Panc1 (cell line): Measurements from ENCODE around the gene CABP4. TPM values are rescaled to one million over a fixed set of nuclear protein-coding genes. Genes with fewer than 3 reads are reported as not detected.

Experiments used
- ATAC-seq: fragments of 200-7000 bp; cut with Tn5 transposase; 2 replicates; pipeline ENCODE4 v1.9.1; 2020; ENCODE audit warnings: mild to moderate bottlenecking, moderate library complexity
- BruUV-seq: library from RNA; stranded (reverse); fragments of 400-500 nt; replicated peaks from 2 replicates; lab custom pipeline; 2021; lab: Mats Ljungman, UMichigan
- CTCF ChIA-PET: fragments of 300-600 bp; sonication (Branson Sonifier 250); formaldehyde crosslinking; loops from one replicate; lab custom pipeline; 2022; ENCODE audit warnings: antibody characterized with exemption; lab: Charles Lee
- POLR2A ChIA-PET: fragments of 300-600 bp; sonication (Branson Sonifier 250); formaldehyde crosslinking; loops from one replicate; lab custom pipeline; 2022; ENCODE audit warnings: antibody characterized with exemption; lab: Charles Lee
- DNase-seq: peaks from one replicate; pipeline ENCODE4 v3.0.0-alpha.2; 2010; ENCODE audit warnings: low read depth, low spot score
- H3K27ac ChIP-seq: 2 replicates; pipeline ENCODE4 v1.5.1; 2011; ENCODE audit warnings: mild to moderate bottlenecking, low read length, inconsistent platforms
- H3K27me3 ChIP-seq: fragments of 200-500 bp; sonication (Bioruptor generic); 2 replicates; pipeline ENCODE4 v1.6.0; 2014; ENCODE audit warnings: low read length, inconsistent platforms; ENCODE audit not compliant: control insufficient read depth, insufficient read depth
- H3K36me3 ChIP-seq: fragments of 200-500 bp; sonication (Bioruptor generic); 2 replicates; pipeline ENCODE4 v1.5.1; 2014; ENCODE audit warnings: inconsistent platforms, mild to moderate bottlenecking, low read length, moderate library complexity; ENCODE audit not compliant: control insufficient read depth, insufficient read depth
- H3K4me1 ChIP-seq: 2 replicates; pipeline ENCODE4 v1.5.1; 2011; ENCODE audit warnings: inconsistent platforms, mild to moderate bottlenecking, low read length, moderate library complexity; ENCODE audit not compliant: control insufficient read depth, insufficient read depth
- H3K4me3 ChIP-seq, 2 experiments: 2 replicates each; pipeline ENCODE4 v1.5.1; 2011 to 2012; ENCODE audit warnings: low read depth in 2 of 2, low read length in 2 of 2, mild to moderate bottlenecking in 2 of 2, inconsistent platforms in 1 of 2, moderate library complexity in 1 of 2
- H3K9me3 ChIP-seq: fragments of 200-500 bp; sonication (Bioruptor generic); 2 replicates; pipeline ENCODE4 v1.5.1; 2014; ENCODE audit warnings: low read depth, mild to moderate bottlenecking, inconsistent platforms, low read length, moderate library complexity; ENCODE audit not compliant: control insufficient read depth, insufficient read depth
- POLR2AphosphoS5 ChIP-seq: IDR thresholded peaks from 2 replicates; pipeline ENCODE4 v1.6.1; 2012; ENCODE audit warnings: mild to moderate bottlenecking, low read depth, low read length, moderate library complexity
- SIN3A ChIP-seq: IDR thresholded peaks from 2 replicates; pipeline ENCODE4 v1.6.1; 2012; ENCODE audit warnings: low read depth, mild to moderate bottlenecking, low read length, moderate library complexity, borderline replicate concordance; ENCODE audit not compliant: insufficient read depth
- TCF7L2 ChIP-seq: IDR thresholded peaks from 2 replicates; pipeline ENCODE4 v1.6.1; 2011; ENCODE audit warnings: mild to moderate bottlenecking, low read depth, low read length, inconsistent platforms
- in situ Hi-C: cut with HindIII; loops from 2 replicates; pipeline ENCODE4 v1.10.0; 2016; ENCODE audit warnings: low sequenced_read_pairs, low pct_unique_long_range_greater_than_20kb
- intact Hi-C: fragments of 100-400 bp; cut with micrococcal nuclease; formaldehyde crosslinking; loops from one replicate; pipeline ENCODE4 v1.10.0; 2022; ENCODE audit not compliant: unreplicated experiment
- total RNA-seq: library from RNA; stranded (reverse); gene quantifications from one replicate; pipeline ENCODE4 v1.2.1, GENCODE V29; 2021; ENCODE audit not compliant: unreplicated experiment
- TF ChIP-seq, protein P1 (sequence below): fragments of 450-650 bp; IDR thresholded peaks from 2 replicates; pipeline ENCODE4 v1.5.1; 2017; ENCODE audit warnings: mild to moderate bottlenecking
- TF ChIP-seq, protein P2 (sequence below), 2 experiments: IDR thresholded peaks; 2 replicates each; pipeline ENCODE4 v1.6.1; 2011 to 2012; ENCODE audit warnings: low read depth in 2 of 2, control low read depth in 1 of 2, low read length in 1 of 2, mild to moderate bottlenecking in 1 of 2, moderate library complexity in 1 of 2; ENCODE audit not compliant: insufficient read depth in 1 of 2

CABP4 gene
- total RNA-seq, 1 experiment from 2014 or later: not detected

DNA sequence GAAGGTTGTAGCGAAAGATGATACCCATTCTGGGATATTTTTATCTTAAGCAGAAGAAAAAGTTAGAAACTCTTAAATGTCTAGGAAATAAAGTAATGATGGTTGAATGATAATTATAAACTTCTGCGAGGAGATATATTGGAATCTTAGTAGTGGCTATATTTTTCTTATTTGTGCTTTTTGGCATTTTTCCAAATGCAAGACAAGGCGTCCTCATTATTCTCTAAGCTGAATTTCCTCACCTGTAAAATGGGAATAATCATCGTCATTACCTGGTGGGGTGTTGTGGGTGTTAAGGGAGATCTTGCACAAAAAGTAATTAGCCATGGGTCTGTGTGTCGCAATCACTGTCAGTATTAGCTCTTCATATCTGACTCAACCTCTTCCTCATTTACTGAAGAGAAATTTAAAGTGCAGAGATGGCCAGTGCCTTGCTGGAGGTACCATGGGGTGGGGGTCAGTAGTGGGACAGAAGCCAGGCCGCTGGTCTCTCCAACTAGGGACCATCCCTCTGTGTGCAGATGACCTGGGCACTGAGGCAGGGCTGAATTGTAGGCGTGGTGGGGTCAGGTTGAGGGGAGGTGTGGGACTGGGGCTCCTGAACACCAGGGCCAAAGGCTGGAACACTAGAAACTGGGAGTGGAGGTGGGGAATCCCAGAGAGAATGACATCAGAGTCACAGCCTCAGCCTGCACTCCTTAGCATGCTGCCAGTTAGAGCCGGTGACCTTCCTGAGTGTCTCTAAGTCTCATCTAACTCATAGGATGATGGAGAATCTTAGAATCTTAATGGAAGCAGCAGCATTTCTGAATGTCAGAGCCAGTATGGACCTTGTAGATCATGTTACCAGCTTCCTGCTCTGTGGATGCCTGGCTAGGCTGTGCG lies 45.9 kb downstream of the CABP4 start:
- intact Hi-C loops: no loop called here
- H3K9me3 ChIP-seq: no peaks in the 10 kb centered on the region
- ChIA-PET CTCF (no interaction called here), POLR2A (no interaction called here)
- DNase-seq (no peak), ATAC-seq (no peak)
- in situ Hi-C loops: no loop called here
- no peaks in the 10 kb centered on the region for H3K27me3 ChIP-seq
- H3K36me3 ChIP-seq: no peaks in the 10 kb centered on the region; the same call in 1 of the 2 replicates
- TF ChIP-seq SIN3A: no peak
- TF ChIP-seq, protein P1, sequence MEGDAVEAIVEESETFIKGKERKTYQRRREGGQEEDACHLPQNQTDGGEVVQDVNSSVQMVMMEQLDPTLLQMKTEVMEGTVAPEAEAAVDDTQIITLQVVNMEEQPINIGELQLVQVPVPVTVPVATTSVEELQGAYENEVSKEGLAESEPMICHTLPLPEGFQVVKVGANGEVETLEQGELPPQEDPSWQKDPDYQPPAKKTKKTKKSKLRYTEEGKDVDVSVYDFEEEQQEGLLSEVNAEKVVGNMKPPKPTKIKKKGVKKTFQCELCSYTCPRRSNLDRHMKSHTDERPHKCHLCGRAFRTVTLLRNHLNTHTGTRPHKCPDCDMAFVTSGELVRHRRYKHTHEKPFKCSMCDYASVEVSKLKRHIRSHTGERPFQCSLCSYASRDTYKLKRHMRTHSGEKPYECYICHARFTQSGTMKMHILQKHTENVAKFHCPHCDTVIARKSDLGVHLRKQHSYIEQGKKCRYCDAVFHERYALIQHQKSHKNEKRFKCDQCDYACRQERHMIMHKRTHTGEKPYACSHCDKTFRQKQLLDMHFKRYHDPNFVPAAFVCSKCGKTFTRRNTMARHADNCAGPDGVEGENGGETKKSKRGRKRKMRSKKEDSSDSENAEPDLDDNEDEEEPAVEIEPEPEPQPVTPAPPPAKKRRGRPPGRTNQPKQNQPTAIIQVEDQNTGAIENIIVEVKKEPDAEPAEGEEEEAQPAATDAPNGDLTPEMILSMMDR: no peak
- TF ChIP-seq, protein P2, sequence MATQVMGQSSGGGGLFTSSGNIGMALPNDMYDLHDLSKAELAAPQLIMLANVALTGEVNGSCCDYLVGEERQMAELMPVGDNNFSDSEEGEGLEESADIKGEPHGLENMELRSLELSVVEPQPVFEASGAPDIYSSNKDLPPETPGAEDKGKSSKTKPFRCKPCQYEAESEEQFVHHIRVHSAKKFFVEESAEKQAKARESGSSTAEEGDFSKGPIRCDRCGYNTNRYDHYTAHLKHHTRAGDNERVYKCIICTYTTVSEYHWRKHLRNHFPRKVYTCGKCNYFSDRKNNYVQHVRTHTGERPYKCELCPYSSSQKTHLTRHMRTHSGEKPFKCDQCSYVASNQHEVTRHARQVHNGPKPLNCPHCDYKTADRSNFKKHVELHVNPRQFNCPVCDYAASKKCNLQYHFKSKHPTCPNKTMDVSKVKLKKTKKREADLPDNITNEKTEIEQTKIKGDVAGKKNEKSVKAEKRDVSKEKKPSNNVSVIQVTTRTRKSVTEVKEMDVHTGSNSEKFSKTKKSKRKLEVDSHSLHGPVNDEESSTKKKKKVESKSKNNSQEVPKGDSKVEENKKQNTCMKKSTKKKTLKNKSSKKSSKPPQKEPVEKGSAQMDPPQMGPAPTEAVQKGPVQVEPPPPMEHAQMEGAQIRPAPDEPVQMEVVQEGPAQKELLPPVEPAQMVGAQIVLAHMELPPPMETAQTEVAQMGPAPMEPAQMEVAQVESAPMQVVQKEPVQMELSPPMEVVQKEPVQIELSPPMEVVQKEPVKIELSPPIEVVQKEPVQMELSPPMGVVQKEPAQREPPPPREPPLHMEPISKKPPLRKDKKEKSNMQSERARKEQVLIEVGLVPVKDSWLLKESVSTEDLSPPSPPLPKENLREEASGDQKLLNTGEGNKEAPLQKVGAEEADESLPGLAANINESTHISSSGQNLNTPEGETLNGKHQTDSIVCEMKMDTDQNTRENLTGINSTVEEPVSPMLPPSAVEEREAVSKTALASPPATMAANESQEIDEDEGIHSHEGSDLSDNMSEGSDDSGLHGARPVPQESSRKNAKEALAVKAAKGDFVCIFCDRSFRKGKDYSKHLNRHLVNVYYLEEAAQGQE (IDR thresholded peaks at IDR 0.05; ENCODE audit: insufficient read depth in 1 of 2, low read depth in 2 of 2, low read length in 1 of 2): no peak
- no peak for TF ChIP-seq POLR2AphosphoS5
- TF ChIP-seq TCF7L2: no peak
- peaks cover 11% of the 10 kb centered on the region for H3K4me1 ChIP-seq
- H3K4me3 ChIP-seq: no peak overlapping the region
- H3K27ac ChIP-seq: no peak overlapping the region
- TSS peak; percentile 41 for BruUV-seq

DNA sequence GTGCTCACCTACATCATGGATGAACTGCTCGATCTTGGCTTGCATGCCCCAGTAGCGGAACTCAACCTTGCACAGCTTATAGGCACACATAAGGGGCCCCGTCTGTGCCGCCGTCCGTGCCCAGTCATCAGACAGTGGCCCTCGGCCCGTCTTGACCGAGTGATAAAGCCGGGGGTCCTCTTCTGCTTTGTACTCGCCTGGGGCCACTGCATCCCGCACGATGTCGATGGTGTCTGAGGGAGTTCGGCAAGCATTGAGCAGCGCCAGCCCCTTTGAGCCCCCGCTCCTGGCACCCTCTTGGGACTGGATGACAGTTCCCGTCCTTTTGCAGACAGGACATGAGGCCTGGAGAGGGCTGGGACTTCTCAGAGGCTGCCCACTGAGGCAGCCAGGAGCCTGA lies 46.7 kb downstream of the CABP4 start:
- DNase-seq (no peak), ATAC-seq (no peak)
- TF ChIP-seq, protein P2 (IDR thresholded peaks at IDR 0.05; ENCODE audit: insufficient read depth in 1 of 2, low read depth in 2 of 2, low read length in 1 of 2): no peak
- TF ChIP-seq SIN3A (no peak), POLR2AphosphoS5 (no peak), TCF7L2 (no peak)
- TF ChIP-seq, protein P1: no peak
- H3K4me1 ChIP-seq: peaks cover 19% of the 10 kb centered on the region
- intact Hi-C loops (no loop called here), in situ Hi-C loops (no loop called here)
- no TSS peak for BruUV-seq
- CTCF ChIA-PET: no interaction called here
- H3K4me3 ChIP-seq: no peak overlapping the region
- no peak overlapping the region for H3K27ac ChIP-seq
- no peaks in the 10 kb centered on the region for H3K27me3 ChIP-seq
- no peaks in the 10 kb centered on the region for H3K9me3 ChIP-seq
- H3K36me3 ChIP-seq: no peaks in the 10 kb centered on the region; the same call in 1 of the 2 replicates
- POLR2A ChIA-PET: no interaction called here
